ENCODE measurements around the gene STIM2.

The STIM2 gene

GRCh38 chr4:26938516-26938915, 77.9 kb downstream of the STIM2 start:
- CTCF ChIA-PET, result interaction anchor here (1.3 kb wide), 1 partner anchor 71 kb away, joined by 4 read pairs; no protein-coding TSS in a partner anchor
- Histone ChIP-seq H3K27me3 (replicated peaks in 2 of 5; ENCODE audit: control insufficient read depth in 4 of 5, insufficient read depth in 5 of 5, low read length in 4 of 5) (no peaks in the 10 kb centered on the region), H3K36me3 (ENCODE audit: control insufficient read depth in 4 of 4, insufficient read depth in 4 of 4, low read length in 3 of 4) (no peaks in the 10 kb centered on the region), H3K4me1 (ENCODE audit: control extremely low read depth in 1 of 4, control insufficient read depth in 4 of 4, insufficient read depth in 4 of 4, low read length in 3 of 4) (no peaks in the 10 kb centered on the region), H3K9me3 (ENCODE audit: control extremely low read depth in 1 of 5, control insufficient read depth in 4 of 5, insufficient read depth in 2 of 5, low read depth in 1 of 5, low read length in 4 of 5) (no peaks in the 10 kb centered on the region), H3K4me3 (ENCODE audit: control insufficient read depth in 1 of 7, extremely low read depth in 1 of 7, insufficient read depth in 4 of 7, low read depth in 2 of 7, low read length in 6 of 7) (no peak overlapping the region), H3K27ac (ENCODE audit: insufficient read depth in 1 of 2, low read depth in 1 of 2, low read length in 2 of 2, poor library complexity in 1 of 2, severe bottlenecking in 2 of 2) (no peak overlapping the region)
- POLR2A ChIA-PET, result no interaction called here
- no CpG with 5 or more reads among the region's 2 CpGs for WGBS (ENCODE audit: insufficient coverage)
- DNase-seq, result no peak

GRCh38 chr4:26941951-26942350, 81.3 kb downstream of the STIM2 start:
- ChIA-PET POLR2A (no interaction called here), CTCF (interaction anchor here (1.0 kb wide), 1 partner anchor 19 kb away, joined by 3 read pairs; no protein-coding TSS in a partner anchor)
- Histone ChIP-seq H3K9me3 (ENCODE audit: control extremely low read depth in 1 of 5, control insufficient read depth in 4 of 5, insufficient read depth in 2 of 5, low read depth in 1 of 5, low read length in 4 of 5) (peaks cover 0 to 3% (median 0%) of the 10 kb centered on the region in 5 experiments), H3K27ac (ENCODE audit: insufficient read depth in 1 of 2, low read depth in 1 of 2, low read length in 2 of 2, poor library complexity in 1 of 2, severe bottlenecking in 2 of 2) (no peak overlapping the region), H3K4me3 (ENCODE audit: control insufficient read depth in 1 of 7, extremely low read depth in 1 of 7, insufficient read depth in 4 of 7, low read depth in 2 of 7, low read length in 6 of 7) (no peak overlapping the region), H3K36me3 (ENCODE audit: control insufficient read depth in 4 of 4, insufficient read depth in 4 of 4, low read length in 3 of 4) (no peaks in the 10 kb centered on the region), H3K4me1 (ENCODE audit: control extremely low read depth in 1 of 4, control insufficient read depth in 4 of 4, insufficient read depth in 4 of 4, low read length in 3 of 4) (no peaks in the 10 kb centered on the region), H3K27me3 (replicated peaks in 2 of 5; ENCODE audit: control insufficient read depth in 4 of 5, insufficient read depth in 5 of 5, low read length in 4 of 5) (no peaks in the 10 kb centered on the region)
- WGBS (ENCODE audit: insufficient coverage), result 100% methylated on average over 1 of the region's 1 CpG
- no peak for DNase-seq

DNA sequence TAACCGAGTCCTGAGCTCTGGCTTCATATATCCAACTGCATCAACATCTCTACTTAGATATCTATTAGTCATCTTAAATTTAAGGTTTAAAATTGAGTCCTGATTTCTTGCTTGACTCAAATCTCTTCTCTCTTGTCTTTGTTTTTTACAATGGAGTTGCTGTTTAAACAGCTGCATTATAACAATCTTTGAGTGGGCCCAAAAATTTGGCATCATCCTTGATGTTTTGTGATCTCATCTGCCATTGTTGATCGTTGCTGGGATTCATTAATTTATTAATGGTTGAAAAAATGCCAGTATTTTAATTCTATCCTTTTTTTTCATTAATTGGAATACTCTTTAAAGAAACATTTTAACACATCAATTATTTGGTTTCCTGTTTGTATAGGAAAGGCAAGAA, 82.2 kb downstream of the STIM2 start:
- ChIA-PET CTCF (interaction anchor here (1.0 kb wide), 1 partner anchor 20 kb away, joined by 3 read pairs; no protein-coding TSS in a partner anchor), POLR2A (no interaction called here)
- Histone ChIP-seq H3K9me3 (ENCODE audit: control extremely low read depth in 1 of 5, control insufficient read depth in 4 of 5, insufficient read depth in 2 of 5, low read depth in 1 of 5, low read length in 4 of 5) (peaks cover 0 to 3% (median 2%) of the 10 kb centered on the region in 5 experiments), H3K27ac (ENCODE audit: insufficient read depth in 1 of 2, low read depth in 1 of 2, low read length in 2 of 2, poor library complexity in 1 of 2, severe bottlenecking in 2 of 2) (no peak overlapping the region), H3K4me3 (ENCODE audit: control insufficient read depth in 1 of 7, extremely low read depth in 1 of 7, insufficient read depth in 4 of 7, low read depth in 2 of 7, low read length in 6 of 7) (no peak overlapping the region), H3K36me3 (ENCODE audit: control insufficient read depth in 4 of 4, insufficient read depth in 4 of 4, low read length in 3 of 4) (peaks cover 0 to 3% (median 0%) of the 10 kb centered on the region in 4 experiments), H3K27me3 (replicated peaks in 2 of 5; ENCODE audit: control insufficient read depth in 4 of 5, insufficient read depth in 5 of 5, low read length in 4 of 5) (no peaks in the 10 kb centered on the region), H3K4me1 (ENCODE audit: control extremely low read depth in 1 of 4, control insufficient read depth in 4 of 4, insufficient read depth in 4 of 4, low read length in 3 of 4) (no peaks in the 10 kb centered on the region)
- DNase-seq, result no peak
- WGBS (ENCODE audit: insufficient coverage), result no CpG with 5 or more reads among the region's 2 CpGs

GRCh38 chr4:26943391-26943790, 82.8 kb downstream of the STIM2 start:
- CTCF ChIA-PET, result no interaction called here
- Histone ChIP-seq H3K4me1 (ENCODE audit: control extremely low read depth in 1 of 4, control insufficient read depth in 4 of 4, insufficient read depth in 4 of 4, low read length in 3 of 4) (no peaks in the 10 kb centered on the region), H3K4me3 (ENCODE audit: control insufficient read depth in 1 of 7, extremely low read depth in 1 of 7, insufficient read depth in 4 of 7, low read depth in 2 of 7, low read length in 6 of 7) (no peak overlapping the region), H3K27ac (ENCODE audit: insufficient read depth in 1 of 2, low read depth in 1 of 2, low read length in 2 of 2, poor library complexity in 1 of 2, severe bottlenecking in 2 of 2) (no peak overlapping the region), H3K9me3 (ENCODE audit: control extremely low read depth in 1 of 5, control insufficient read depth in 4 of 5, insufficient read depth in 2 of 5, low read depth in 1 of 5, low read length in 4 of 5) (peaks cover 0 to 3% (median 2%) of the 10 kb centered on the region in 5 experiments), H3K36me3 (ENCODE audit: control insufficient read depth in 4 of 4, insufficient read depth in 4 of 4, low read length in 3 of 4) (peaks cover 0 to 3% (median 0%) of the 10 kb centered on the region in 4 experiments), H3K27me3 (replicated peaks in 2 of 5; ENCODE audit: control insufficient read depth in 4 of 5, insufficient read depth in 5 of 5, low read length in 4 of 5) (no peaks in the 10 kb centered on the region)
- POLR2A ChIA-PET, result no interaction called here
- DNase-seq, result no peak
- WGBS (ENCODE audit: insufficient coverage), result 92% methylated on average over 3 of the region's 5 CpGs

DNA sequence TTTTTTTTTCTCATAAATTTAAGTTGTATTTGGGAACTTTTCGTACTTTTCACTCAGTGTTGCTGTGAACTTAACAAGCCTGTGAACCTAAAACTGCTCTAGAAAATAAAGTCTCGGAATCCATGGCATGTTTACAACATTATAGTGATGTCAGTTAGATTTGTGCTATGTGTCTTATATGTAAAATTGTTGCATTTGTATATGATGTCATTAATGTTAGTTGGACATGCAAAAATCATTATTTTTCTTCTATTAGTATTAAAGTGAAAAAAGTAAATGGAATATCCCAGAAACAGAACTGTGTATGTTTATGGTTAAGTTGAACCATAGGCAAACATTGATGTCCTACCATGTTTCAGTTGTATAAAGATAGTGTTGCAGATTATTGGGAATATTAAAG, 85.2 kb downstream of the STIM2 start:
- ChIA-PET CTCF (no interaction called here), POLR2A (no interaction called here)
- Histone ChIP-seq H3K4me3 (ENCODE audit: control insufficient read depth in 1 of 7, extremely low read depth in 1 of 7, insufficient read depth in 4 of 7, low read depth in 2 of 7, low read length in 6 of 7) (no peak overlapping the region), H3K27ac (ENCODE audit: insufficient read depth in 1 of 2, low read depth in 1 of 2, low read length in 2 of 2, poor library complexity in 1 of 2, severe bottlenecking in 2 of 2) (no peak overlapping the region), H3K27me3 (replicated peaks in 2 of 5; ENCODE audit: control insufficient read depth in 4 of 5, insufficient read depth in 5 of 5, low read length in 4 of 5) (no peaks in the 10 kb centered on the region), H3K9me3 (ENCODE audit: control extremely low read depth in 1 of 5, control insufficient read depth in 4 of 5, insufficient read depth in 2 of 5, low read depth in 1 of 5, low read length in 4 of 5) (peaks cover 0 to 14% (median 3%) of the 10 kb centered on the region in 5 experiments), H3K4me1 (ENCODE audit: control extremely low read depth in 1 of 4, control insufficient read depth in 4 of 4, insufficient read depth in 4 of 4, low read length in 3 of 4) (no peaks in the 10 kb centered on the region), H3K36me3 (ENCODE audit: control insufficient read depth in 4 of 4, insufficient read depth in 4 of 4, low read length in 3 of 4) (peaks cover 0 to 3% (median 0%) of the 10 kb centered on the region in 4 experiments)
- DNase-seq, result no peak
- WGBS (ENCODE audit: insufficient coverage), result 100% methylated on average over 1 of the region's 2 CpGs

DNA sequence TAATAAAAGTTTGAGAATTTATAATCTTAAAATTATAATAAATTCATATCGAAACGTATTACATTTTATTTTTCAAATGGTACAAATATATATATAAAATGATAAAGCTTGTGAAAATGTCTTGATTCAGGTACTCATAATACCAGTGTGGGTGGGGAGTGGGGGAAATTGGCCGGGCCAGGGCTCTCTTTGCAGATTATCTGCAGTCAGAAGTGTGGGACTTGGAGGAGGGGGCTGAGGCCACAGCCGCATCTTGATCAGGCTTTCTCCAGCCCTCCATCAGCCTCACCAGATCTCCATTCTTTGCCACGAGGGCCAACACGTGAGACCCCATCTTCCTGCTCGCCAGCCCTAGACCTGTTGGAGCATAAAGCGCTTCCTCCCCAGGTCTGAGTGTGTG, 86.7 kb downstream of the STIM2 start:
- no peak for DNase-seq
- ChIA-PET CTCF (interaction anchor here (1.1 kb wide), 1 partner anchor 25 kb away, joined by 3 read pairs; no protein-coding TSS in a partner anchor), POLR2A (no interaction called here)
- WGBS (ENCODE audit: insufficient coverage), result 98% methylated on average over 4 of the region's 8 CpGs
- peaks cover 0 to 4% (median 0%) of the 10 kb centered on the region in 4 experiments for H3K36me3 ChIP-seq (ENCODE audit: control insufficient read depth in 4 of 4, insufficient read depth in 4 of 4, low read length in 3 of 4)
- H3K27ac ChIP-seq (ENCODE audit: insufficient read depth in 1 of 2, low read depth in 1 of 2, low read length in 2 of 2, poor library complexity in 1 of 2, severe bottlenecking in 2 of 2), result no peak overlapping the region
- no peaks in the 10 kb centered on the region for H3K4me1 ChIP-seq (ENCODE audit: control extremely low read depth in 1 of 4, control insufficient read depth in 4 of 4, insufficient read depth in 4 of 4, low read length in 3 of 4)
- H3K9me3 ChIP-seq (ENCODE audit: control extremely low read depth in 1 of 5, control insufficient read depth in 4 of 5, insufficient read depth in 2 of 5, low read depth in 1 of 5, low read length in 4 of 5), result peaks cover 0 to 16% (median 3%) of the 10 kb centered on the region in 5 experiments
- no peaks in the 10 kb centered on the region for H3K27me3 ChIP-seq (replicated peaks in 2 of 5; ENCODE audit: control insufficient read depth in 4 of 5, insufficient read depth in 5 of 5, low read length in 4 of 5)
- no peak overlapping the region for H3K4me3 ChIP-seq (ENCODE audit: control insufficient read depth in 1 of 7, extremely low read depth in 1 of 7, insufficient read depth in 4 of 7, low read depth in 2 of 7, low read length in 6 of 7)

DNA sequence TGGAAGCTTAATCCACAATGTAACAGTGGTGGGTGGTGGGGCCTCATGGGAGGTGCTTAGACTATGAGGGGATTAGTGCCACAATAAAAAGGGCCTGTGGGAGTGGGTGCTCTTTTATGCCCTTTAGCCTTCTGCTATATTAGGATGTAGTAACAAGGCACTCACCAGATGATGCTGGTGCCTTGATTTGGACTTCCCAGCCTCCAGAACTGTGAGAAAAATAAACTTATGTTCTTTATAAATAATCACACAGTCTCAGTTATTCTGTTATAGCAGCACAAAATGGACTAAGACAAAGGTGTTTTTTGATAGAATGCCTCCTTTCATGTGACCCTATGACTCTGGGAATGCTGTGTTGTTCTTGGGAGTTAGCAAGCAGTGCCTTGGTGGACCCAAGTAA, 89.8 kb downstream of the STIM2 start:
- H3K36me3 ChIP-seq (ENCODE audit: control insufficient read depth in 4 of 4, insufficient read depth in 4 of 4, low read length in 3 of 4), result peaks cover 0 to 4% (median 0%) of the 10 kb centered on the region in 4 experiments
- ChIA-PET CTCF (interaction anchor here (0.9 kb wide), 1 partner anchor 18 kb away, joined by 3 read pairs; no protein-coding TSS in a partner anchor), POLR2A (no interaction called here)
- DNase-seq, result no peak
- no peak overlapping the region for H3K4me3 ChIP-seq (ENCODE audit: control insufficient read depth in 1 of 7, extremely low read depth in 1 of 7, insufficient read depth in 4 of 7, low read depth in 2 of 7, low read length in 6 of 7)
- no peak overlapping the region for H3K27ac ChIP-seq (ENCODE audit: insufficient read depth in 1 of 2, low read depth in 1 of 2, low read length in 2 of 2, poor library complexity in 1 of 2, severe bottlenecking in 2 of 2)
- H3K4me1 ChIP-seq (ENCODE audit: control extremely low read depth in 1 of 4, control insufficient read depth in 4 of 4, insufficient read depth in 4 of 4, low read length in 3 of 4), result no peaks in the 10 kb centered on the region
- peaks cover 0 to 12% (median 3%) of the 10 kb centered on the region in 5 experiments for H3K9me3 ChIP-seq (ENCODE audit: control extremely low read depth in 1 of 5, control insufficient read depth in 4 of 5, insufficient read depth in 2 of 5, low read depth in 1 of 5, low read length in 4 of 5)
- H3K27me3 ChIP-seq (replicated peaks in 2 of 5; ENCODE audit: control insufficient read depth in 4 of 5, insufficient read depth in 5 of 5, low read length in 4 of 5), result no peaks in the 10 kb centered on the region

Measured in common myeloid progenitor, CD34-positive (primary cell).